Measurements from ENCODE around the gene TEX9.
"Not testable (repeated sequence)": the region's sequence is repeated elsewhere in the genome, so short reads cannot be mapped to it uniquely, and the experiment has no call there.

The TEX9 gene

GRCh38 chr15:56367156-56367555 is 1.9 kb downstream of the TEX9 start:
- DNase-seq: no peak

GRCh38 chr15:56369234-56369633 is 4.0 kb downstream of the TEX9 start:
- no peak for DNase-seq

GRCh38 chr15:56371495-56372147 is 6.4 kb downstream of the TEX9 start:
- DNase-seq: no peak

GRCh38 chr15:56374693-56375092 is 9.5 kb downstream of the TEX9 start:
- DNase-seq: not testable (repeated sequence)

- DNase-seq: not testable (repeated sequence)
Measured at GRCh38 chr15:56377822-56378221, 12.6 kb downstream of the TEX9 start.

- DNase-seq: no peak
Measured at GRCh38 chr15:56383010-56383409, 17.8 kb downstream of the TEX9 start.

- DNase-seq: no peak
Measured at GRCh38 chr15:56385908-56386307, 20.7 kb downstream of the TEX9 start.

GRCh38 chr15:56390739-56391267 is 25.6 kb downstream of the TEX9 start:
- no peak for DNase-seq

- no peak for DNase-seq
Measured at GRCh38 chr15:56393277-56393676, 28.1 kb downstream of the TEX9 start.

GRCh38 chr15:56394909-56395308 is 29.7 kb downstream of the TEX9 start:
- no peak for DNase-seq

GRCh38 chr15:56397325-56397724 is 32.1 kb downstream of the TEX9 start:
- not testable (repeated sequence) for DNase-seq

- DNase-seq: not testable (repeated sequence)
Measured at GRCh38 chr15:56399209-56399608, 34.0 kb downstream of the TEX9 start.

GRCh38 chr15:56410721-56411120 is 45.5 kb downstream of the TEX9 start:
- DNase-seq: no peak

GRCh38 chr15:56411122-56411749 is 46.0 kb downstream of the TEX9 start:
- no peak for DNase-seq

- not testable (repeated sequence) for DNase-seq
Measured at GRCh38 chr15:56413114-56413733, 48.0 kb downstream of the TEX9 start.

- DNase-seq: no peak
Measured at GRCh38 chr15:56425276-56425675, 60.0 kb downstream of the TEX9 start.

- DNase-seq: no peak
Measured at GRCh38 chr15:56425976-56426375, 60.8 kb downstream of the TEX9 start.

GRCh38 chr15:56428821-56429458 is 63.7 kb downstream of the TEX9 start:
- DNase-seq: no peak

- DNase-seq: no peak
Measured at GRCh38 chr15:56432304-56432703, 67.1 kb downstream of the TEX9 start.

GRCh38 chr15:56440214-56440770 is 75.1 kb downstream of the TEX9 start:
- no peak for DNase-seq

GRCh38 chr15:56442354-56442753 is 77.1 kb downstream of the TEX9 start:
- no peak for DNase-seq

GRCh38 chr15:56445746-56446145 is 80.5 kb downstream of the TEX9 start:
- no peak for DNase-seq

- DNase-seq: no peak
Measured at GRCh38 chr15:56454836-56455235, 89.6 kb downstream of the TEX9 start.

Data from T-helper 9 cell (primary cell).